Sigmoid colon (tissue), 4 donors: ENCODE results near the gene FSCN2.

Source experiments
- CTCF ChIP-seq, 4 experiments: fragments of 450-650 bp in 3 of 4; fragments of 200-600 bp in 1 of 4; IDR thresholded peaks; one replicate each; pipeline ENCODE4 v1.5.1; 2016 to 2019; ENCODE audit warnings: antibody characterized with exemption in 4 of 4, mild to moderate bottlenecking in 3 of 4, moderate library complexity in 2 of 4
- EP300 ChIP-seq, 4 donors: sonication (generic); formaldehyde crosslinking; IDR thresholded peaks; one replicate each; pipeline ENCODE4 v1.6.1; 2017; ENCODE audit warnings: antibody characterized with exemption in 4 of 4

GRCh38 chr17:81542431-81543338, 14.5 kb downstream of the FSCN2 start:
- TF ChIP-seq CTCF (IDR thresholded peaks at IDR 0.05): no peak
- no peak for TF ChIP-seq EP300 (IDR thresholded peaks at IDR 0.05)
